Kidney epithelial cell (primary cell): ENCODE measurements around the gene GNAS. TPM values are rescaled to one million over a fixed set of nuclear protein-coding genes. Genes with fewer than 3 reads are reported as not detected.

Experiments used
- DNase-seq: peaks from one replicate; pipeline ENCODE4 v3.0.0-alpha.2; 2010; ENCODE audit warnings: low read depth
- H3K27me3 ChIP-seq: 2 replicates; pipeline ENCODE4 v1.6.0; 2011; ENCODE audit warnings: low read length; ENCODE audit not compliant: control insufficient read depth, insufficient read depth
- H3K36me3 ChIP-seq: 2 replicates; pipeline ENCODE4 v1.5.1; 2011; ENCODE audit warnings: low read length; ENCODE audit not compliant: control insufficient read depth, insufficient read depth
- H3K4me3 ChIP-seq: 2 replicates; pipeline ENCODE4 v1.5.1; 2011; ENCODE audit warnings: low read depth, mild to moderate bottlenecking, control low read depth, low read length
- CTCF ChIP-seq: IDR thresholded peaks from 2 replicates; pipeline ENCODE4 v1.5.1; 2011; ENCODE audit warnings: mild to moderate bottlenecking, moderate library complexity, low read length, control low read depth, inconsistent platforms; ENCODE audit not compliant: insufficient read depth, poor library complexity, severe bottlenecking
- total RNA-seq: library from RNA; depleted of rRNA; stranded (reverse); fragments of >200 nt; gene quantifications from 2 replicates; pipeline ENCODE4 v1.2.3, GENCODE V29; 2015

Gene GNAS
- total RNA-seq, 1 donor from 2014 or later: 851 TPM

GRCh38 chr20:58888521-58889333 lies 36.2 kb downstream of the GNAS start:
- DNase-seq: no peak
- no peak for TF ChIP-seq CTCF
- Histone ChIP-seq H3K27me3 (no peaks in the 10 kb centered on the region), H3K36me3 (no peaks in the 10 kb centered on the region), H3K4me3 (peak overlapping the region; percentile 85)

- H3K4me3 ChIP-seq: peak overlapping the region; percentile 85
- no peak for TF ChIP-seq CTCF
- no peaks in the 10 kb centered on the region for H3K27me3 ChIP-seq
- H3K36me3 ChIP-seq: no peaks in the 10 kb centered on the region
- no peak for DNase-seq
These were observed 36.8 kb downstream of the GNAS start for GRCh38 chr20:58889334-58889760.

- peak overlapping the region; percentile 85 for H3K4me3 ChIP-seq
- DNase-seq: no peak
- no peaks in the 10 kb centered on the region for H3K36me3 ChIP-seq
- no peaks in the 10 kb centered on the region for H3K27me3 ChIP-seq
- no peak for TF ChIP-seq CTCF
These were observed 37.4 kb downstream of the GNAS start for GRCh38 chr20:58889798-58890517.

- H3K36me3 ChIP-seq: no peaks in the 10 kb centered on the region
- DNase-seq: no peak
- no peak for TF ChIP-seq CTCF
These were observed 38.1 kb downstream of the GNAS start for GRCh38 chr20:58890518-58891085.

GRCh38 chr20:58891086-58891717 lies 38.7 kb downstream of the GNAS start:
- H3K36me3 ChIP-seq: no peaks in the 10 kb centered on the region
- H3K4me3 ChIP-seq: peak overlapping the region; percentile 85
- no peak for DNase-seq
- H3K27me3 ChIP-seq: no peaks in the 10 kb centered on the region
- no peak for TF ChIP-seq CTCF

More at GRCh38 chr20:58890518-58891085, 38.1 kb downstream of the GNAS start:
- peak overlapping the region; percentile 85 for H3K4me3 ChIP-seq
- no peaks in the 10 kb centered on the region for H3K27me3 ChIP-seq
